Breast epithelium (tissue), 4 donors: Measurements from ENCODE around the gene AP1AR. TPM values are rescaled to one million over a fixed set of nuclear protein-coding genes. Genes with fewer than 3 reads are reported as not detected.

ENCODE experiments used
- DNase-seq, 2 donors: peaks; one replicate each; pipeline ENCODE4 v3.0.0-alpha.2; 2019; ENCODE audit warnings: low spot score in 2 of 2
- H3K27ac ChIP-seq, 2 donors: fragments of 200-600 bp; sonication (generic) in 1 of 2; one replicate each; pipeline ENCODE4 v1.5.1; 2016 to 2019; ENCODE audit warnings: mild to moderate bottlenecking in 1 of 2
- H3K27me3 ChIP-seq, 2 donors: fragments of 200-600 bp; sonication (generic) in 1 of 2; one replicate each; pipeline versions ENCODE4 v1.5.1 to v1.6.0; 2017 to 2019; ENCODE audit warnings: control low read depth in 1 of 2, mild to moderate bottlenecking in 1 of 2
- H3K36me3 ChIP-seq: fragments of 200-600 bp; one replicate; pipeline ENCODE4 v1.5.1; 2019
- H3K4me1 ChIP-seq, 2 donors: fragments of 200-600 bp; sonication (generic); one replicate each; pipeline ENCODE4 v1.5.1; 2016 to 2019; ENCODE audit warnings: control low read depth in 1 of 2
- H3K4me3 ChIP-seq, 3 donors: fragments of 200-600 bp; sonication (generic); 1 replicate in 2 of 3; 2 replicates in 1 of 3; pipeline ENCODE4 v1.5.1; 2016 to 2019; ENCODE audit warnings: mild to moderate bottlenecking in 3 of 3, moderate library complexity in 2 of 3
- H3K9me3 ChIP-seq, 2 donors: fragments of 200-600 bp; sonication (generic) in 1 of 2; one replicate each; pipeline ENCODE4 v1.5.1; 2016 to 2019; ENCODE audit warnings: control low read depth in 1 of 2
- POLR2A ChIP-seq: fragments of 450-650 bp; IDR thresholded peaks from one replicate; pipeline ENCODE4 v1.6.1; 2016; ENCODE audit warnings: antibody characterized with exemption, mild to moderate bottlenecking, moderate library complexity
- POLR2AphosphoS5 ChIP-seq, 3 donors: sonication (generic); formaldehyde crosslinking; IDR thresholded peaks; one replicate each; pipeline ENCODE4 v1.6.1; 2017; ENCODE audit warnings: antibody characterized with exemption in 3 of 3
- intact Hi-C: fragments of 100-400 bp; cut with DNase I; formaldehyde crosslinking; loops from one replicate; pipeline ENCODE4 v1.15.1; 2023; ENCODE audit warnings: low total_unique reads
- total RNA-seq, 3 donors: library from RNA; depleted of rRNA; stranded (reverse); fragments of >200 nt; gene quantifications; one replicate each; pipeline ENCODE4 v1.1.0, GENCODE V29; 2016
- TF ChIP-seq, protein P1 (sequence below), 3 donors: fragments of 450-650 bp; IDR thresholded peaks; one replicate each; pipeline ENCODE4 v1.5.1; 2016 to 2017; ENCODE audit warnings: antibody characterized with exemption in 3 of 3, mild to moderate bottlenecking in 3 of 3, moderate library complexity in 3 of 3

The AP1AR gene
- total RNA-seq, 3 donors from 2014 or later: 20.2 to 36.1 (median 23.6) TPM

DNA sequence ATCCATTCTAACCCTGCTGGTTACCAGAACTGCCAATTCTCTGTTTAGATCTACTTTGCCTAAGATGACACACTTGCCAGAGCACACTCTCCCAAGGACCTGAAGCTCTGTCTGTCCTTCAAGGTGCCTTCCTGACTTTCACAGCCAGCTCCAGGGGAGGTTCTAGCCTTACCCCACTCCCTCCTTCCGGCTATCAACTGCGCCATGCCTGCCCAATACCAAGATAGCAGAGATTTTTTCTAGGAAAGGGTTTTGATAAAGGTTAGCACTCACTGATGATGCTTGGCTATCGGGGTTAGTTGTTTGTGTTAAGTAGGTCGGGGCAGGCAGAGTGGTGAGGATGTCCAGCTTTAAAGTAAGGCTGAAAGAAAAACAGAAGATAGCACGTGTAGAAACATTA, 79.9 kb downstream of the AP1AR start:
- Histone ChIP-seq H3K4me3 (no peak overlapping the region), H3K36me3 (no peaks in the 10 kb centered on the region), H3K9me3 (no peaks in the 10 kb centered on the region), H3K27ac (no peak overlapping the region), H3K4me1 (no peaks in the 10 kb centered on the region), H3K27me3 (no peaks in the 10 kb centered on the region)
- no peak for TF ChIP-seq POLR2A
- TF ChIP-seq, protein P1, sequence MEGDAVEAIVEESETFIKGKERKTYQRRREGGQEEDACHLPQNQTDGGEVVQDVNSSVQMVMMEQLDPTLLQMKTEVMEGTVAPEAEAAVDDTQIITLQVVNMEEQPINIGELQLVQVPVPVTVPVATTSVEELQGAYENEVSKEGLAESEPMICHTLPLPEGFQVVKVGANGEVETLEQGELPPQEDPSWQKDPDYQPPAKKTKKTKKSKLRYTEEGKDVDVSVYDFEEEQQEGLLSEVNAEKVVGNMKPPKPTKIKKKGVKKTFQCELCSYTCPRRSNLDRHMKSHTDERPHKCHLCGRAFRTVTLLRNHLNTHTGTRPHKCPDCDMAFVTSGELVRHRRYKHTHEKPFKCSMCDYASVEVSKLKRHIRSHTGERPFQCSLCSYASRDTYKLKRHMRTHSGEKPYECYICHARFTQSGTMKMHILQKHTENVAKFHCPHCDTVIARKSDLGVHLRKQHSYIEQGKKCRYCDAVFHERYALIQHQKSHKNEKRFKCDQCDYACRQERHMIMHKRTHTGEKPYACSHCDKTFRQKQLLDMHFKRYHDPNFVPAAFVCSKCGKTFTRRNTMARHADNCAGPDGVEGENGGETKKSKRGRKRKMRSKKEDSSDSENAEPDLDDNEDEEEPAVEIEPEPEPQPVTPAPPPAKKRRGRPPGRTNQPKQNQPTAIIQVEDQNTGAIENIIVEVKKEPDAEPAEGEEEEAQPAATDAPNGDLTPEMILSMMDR (IDR thresholded peaks at IDR 0.05): no peak
- intact Hi-C loops: no loop called here
- DNase-seq: no peak

DNA sequence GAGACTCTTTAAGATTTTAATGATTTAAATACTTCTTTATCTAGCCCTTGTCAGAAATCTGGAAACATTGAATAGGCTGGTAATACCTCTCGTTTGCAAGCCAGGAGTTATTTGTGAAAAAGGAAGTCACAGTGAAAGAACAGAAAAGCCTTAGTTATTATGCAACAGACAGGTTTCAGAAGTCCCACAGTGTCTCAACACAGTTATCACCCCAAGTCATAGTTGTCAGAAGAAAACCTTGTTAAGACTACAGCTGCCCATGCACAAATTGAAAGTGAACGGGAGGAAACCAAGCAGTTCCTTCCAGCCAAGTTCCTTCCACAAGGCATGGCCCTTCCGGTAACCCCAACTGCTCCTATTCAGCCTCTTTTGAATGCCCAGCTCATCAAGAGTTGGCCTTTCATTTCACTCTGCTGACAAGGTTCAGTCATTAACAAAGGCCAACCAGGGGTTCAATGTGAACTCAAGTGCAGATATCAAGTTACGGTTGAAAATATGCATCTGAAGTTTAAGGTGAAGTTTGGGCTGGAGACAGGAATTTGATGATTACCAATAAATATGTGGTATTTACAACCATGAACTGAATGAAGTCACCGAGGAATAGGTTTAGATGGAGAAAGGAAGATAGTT, 81.1 kb downstream of the AP1AR start:
- no peak overlapping the region for H3K27ac ChIP-seq
- no peak for DNase-seq
- intact Hi-C loops: no loop called here
- H3K36me3 ChIP-seq: no peaks in the 10 kb centered on the region
- no peaks in the 10 kb centered on the region for H3K27me3 ChIP-seq
- H3K9me3 ChIP-seq: no peaks in the 10 kb centered on the region
- no peak overlapping the region for H3K4me3 ChIP-seq
- TF ChIP-seq POLR2AphosphoS5 (IDR thresholded peaks at IDR 0.05) (no peak), POLR2A (no peak)
- TF ChIP-seq, protein P1 (IDR thresholded peaks at IDR 0.05): no peak
- H3K4me1 ChIP-seq: no peaks in the 10 kb centered on the region

DNA sequence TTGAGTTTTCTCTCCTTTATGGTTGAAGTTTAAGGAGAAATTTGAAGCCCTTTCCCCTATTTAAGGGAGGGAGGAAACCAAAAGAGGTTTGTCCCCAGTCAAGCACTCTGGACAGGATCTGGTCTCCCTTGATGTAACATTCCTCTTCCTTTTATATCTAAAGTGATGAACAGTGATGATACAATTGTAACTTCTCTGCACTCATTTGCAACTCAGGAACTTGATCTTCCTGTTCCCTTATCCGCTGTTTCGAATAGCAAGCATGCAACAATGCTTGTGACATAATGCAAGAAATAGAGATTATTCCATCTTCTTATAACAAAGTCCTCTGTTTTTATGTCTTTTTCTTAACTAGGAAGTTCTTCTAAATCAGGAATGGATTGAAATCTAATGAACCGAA, 83.9 kb downstream of the AP1AR start:
- no peaks in the 10 kb centered on the region for H3K27me3 ChIP-seq
- H3K4me1 ChIP-seq: no peaks in the 10 kb centered on the region
- TF ChIP-seq POLR2A (no peak), POLR2AphosphoS5 (IDR thresholded peaks at IDR 0.05) (no peak)
- TF ChIP-seq, protein P1 (IDR thresholded peaks at IDR 0.05): no peak
- no peak overlapping the region for H3K27ac ChIP-seq
- no peak for DNase-seq
- no peak overlapping the region for H3K4me3 ChIP-seq
- intact Hi-C loops: no loop called here
- H3K36me3 ChIP-seq: no peaks in the 10 kb centered on the region
- H3K9me3 ChIP-seq: no peaks in the 10 kb centered on the region

DNA sequence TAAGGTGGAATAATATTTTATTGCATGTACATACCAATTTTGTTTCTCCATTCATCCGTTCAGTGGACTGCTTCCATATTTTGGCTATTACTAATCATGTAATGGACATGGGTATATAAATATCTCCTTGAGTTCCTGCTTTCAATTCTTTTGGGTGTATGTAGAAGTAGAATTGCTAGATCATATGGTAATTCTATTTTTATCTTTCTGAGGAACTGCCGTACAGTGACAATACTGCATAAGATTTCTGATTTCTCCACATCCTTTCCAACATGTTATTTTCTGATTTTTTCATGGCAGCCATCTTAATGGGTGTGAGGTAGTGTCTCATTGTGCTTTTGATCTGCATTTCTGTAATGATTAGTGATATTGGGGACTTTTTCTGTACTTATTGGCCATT, 84.8 kb downstream of the AP1AR start:
- intact Hi-C loops: no loop called here
- no peak overlapping the region for H3K27ac ChIP-seq
- no peak overlapping the region for H3K4me3 ChIP-seq
- no peaks in the 10 kb centered on the region for H3K9me3 ChIP-seq
- no peak for DNase-seq
- H3K36me3 ChIP-seq: no peaks in the 10 kb centered on the region
- no peaks in the 10 kb centered on the region for H3K4me1 ChIP-seq
- no peaks in the 10 kb centered on the region for H3K27me3 ChIP-seq
- no peak for TF ChIP-seq POLR2A
- no peak for TF ChIP-seq POLR2AphosphoS5 (IDR thresholded peaks at IDR 0.05)
- TF ChIP-seq, protein P1 (IDR thresholded peaks at IDR 0.05): no peak

DNA sequence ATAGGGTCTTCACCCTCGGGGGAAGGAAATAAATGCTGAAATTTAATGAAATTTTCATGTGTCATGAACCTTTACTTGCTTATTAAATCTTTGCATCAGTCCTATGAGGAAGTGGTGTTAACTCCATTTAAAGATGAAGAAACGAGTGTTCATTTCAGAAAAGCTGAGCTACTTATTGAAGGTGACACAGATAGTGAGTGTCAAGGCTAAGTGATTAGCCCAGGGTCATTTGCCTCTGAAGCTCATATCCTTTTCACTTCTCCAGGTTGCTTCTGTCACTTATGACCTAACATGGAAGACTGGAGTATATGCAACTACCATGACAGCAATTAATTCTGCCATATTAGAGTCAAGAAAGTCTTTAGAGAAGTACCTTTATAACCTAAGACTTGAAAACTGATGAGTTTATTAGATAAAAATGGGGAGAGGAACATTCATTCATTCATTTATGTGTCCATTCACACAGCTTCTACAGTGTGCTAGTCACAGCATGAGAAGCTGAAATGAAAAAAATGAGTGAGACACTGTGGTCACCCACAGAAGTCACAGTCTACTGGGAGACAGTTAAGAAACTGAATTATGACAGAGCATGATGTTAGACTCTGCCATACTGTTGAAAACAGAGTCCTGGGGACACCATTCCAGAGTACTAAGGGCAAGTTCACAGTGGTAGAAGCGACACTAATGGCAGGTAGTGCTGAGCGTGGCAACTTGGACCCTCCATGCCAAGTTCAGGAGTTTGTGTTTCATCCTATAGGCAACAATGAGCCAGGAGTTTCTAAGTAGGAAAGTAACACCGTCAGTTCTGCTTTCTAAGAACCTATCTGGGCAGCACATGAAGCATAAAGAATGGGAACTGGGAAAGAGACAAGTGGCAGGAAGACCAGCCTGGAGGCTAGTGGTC, 86.9 kb downstream of the AP1AR start:
- intact Hi-C loops: no loop called here
- no peak for DNase-seq

More for the DNA sequence above, 86.9 kb downstream of the AP1AR start:
- Histone ChIP-seq H3K27me3 (no peaks in the 10 kb centered on the region), H3K4me1 (no peaks in the 10 kb centered on the region), H3K9me3 (no peaks in the 10 kb centered on the region), H3K4me3 (no peak overlapping the region), H3K36me3 (no peaks in the 10 kb centered on the region), H3K27ac (no peak overlapping the region)
- no peak for TF ChIP-seq POLR2AphosphoS5 (IDR thresholded peaks at IDR 0.05)
- TF ChIP-seq, protein P1 (IDR thresholded peaks at IDR 0.05): no peak
- no peak for TF ChIP-seq POLR2A
